ENCODE results near the gene CDH20.

GRCh38 chr18:61549889-61550288, 216.7 kb downstream of the CDH20 start:
- no peak for TF ChIP-seq CTCF (IDR thresholded peaks at IDR 0.05; ENCODE audit: poor library complexity)
- TF ChIP-seq EZH2 (IDR thresholded peaks at IDR 0.05; ENCODE audit: borderline replicate concordance), result no peak

Data from hepatocyte (in vitro differentiated cells).